IMR-90 (cell line): ENCODE measurements around the gene YTHDF2. TPM values are rescaled to one million over a fixed set of nuclear protein-coding genes. Genes with fewer than 3 reads are reported as not detected.

Experiments used
- ATAC-seq: fragments of 200-7000 bp; cut with Tn5 transposase; 2 replicates; pipeline ENCODE4 v1.9.1; 2020; ENCODE audit warnings: low read depth, mild to moderate bottlenecking, moderate library complexity
- BruUV-seq: library from RNA; stranded (reverse); fragments of 400-500 nt; replicated peaks from 2 replicates; lab custom pipeline; 2021; lab: Mats Ljungman, UMichigan
- CTCF ChIA-PET: fragments of 300-600 bp; formaldehyde crosslinking; extraction: SDS; loops from one replicate; lab custom pipeline; 2021; ENCODE audit warnings: antibody characterized with exemption; lab: Yijun Ruan, JAX
- POLR2A ChIA-PET: fragments of 300-600 bp; sonication (Branson Sonifier 250); formaldehyde crosslinking; loops from one replicate; lab custom pipeline; 2022; ENCODE audit warnings: antibody characterized with exemption; ENCODE audit not compliant: unreplicated experiment; lab: Charles Lee
- DNase-seq: peaks from one replicate; pipeline ENCODE4 v3.0.0; 2013
- H2AFZ ChIP-seq: replicated peaks from 2 replicates; pipeline ENCODE3; 2013; ENCODE audit warnings: low read length, mild to moderate bottlenecking; ENCODE audit not compliant: poor library complexity
- H2AK5ac ChIP-seq: 2 replicates; pipeline ENCODE4 v1.6.1; 2013; ENCODE audit warnings: low read depth, low read length, inconsistent platforms
- H2AK9ac ChIP-seq: replicated peaks from 2 replicates; pipeline ENCODE3; 2013; ENCODE audit warnings: mild to moderate bottlenecking, low read depth, low read length, moderate library complexity; ENCODE audit not compliant: poor library complexity
- H2BK120ac ChIP-seq: 2 replicates; pipeline ENCODE4 v1.6.1; 2013; ENCODE audit warnings: low read depth, low read length, inconsistent platforms
- H2BK15ac ChIP-seq: 3 replicates; pipeline ENCODE4 v1.6.1; 2013; ENCODE audit warnings: low read depth, low read length, inconsistent platforms
- H2BK20ac ChIP-seq: 2 replicates; pipeline ENCODE4 v1.6.1; 2013; ENCODE audit warnings: low read depth, mild to moderate bottlenecking, inconsistent platforms, low read length, moderate library complexity
- H2BK5ac ChIP-seq: 2 replicates; pipeline ENCODE4 v1.6.1; 2013; ENCODE audit warnings: mild to moderate bottlenecking, low read depth, low read length, inconsistent platforms; ENCODE audit not compliant: poor library complexity, severe bottlenecking
- H3K14ac ChIP-seq: replicated peaks from 2 replicates; pipeline ENCODE4 v1.6.1; 2013; ENCODE audit warnings: low read depth, low read length, inconsistent platforms
- H3K18ac ChIP-seq: 2 replicates; pipeline ENCODE4 v1.6.1; 2013; ENCODE audit warnings: low read depth, low read length, control low read depth
- H3K23ac ChIP-seq: 2 replicates; pipeline ENCODE4 v1.6.1; 2013; ENCODE audit warnings: low read depth, low read length, inconsistent platforms
- H3K27ac ChIP-seq: 2 replicates; pipeline ENCODE4 v1.5.1; 2013; ENCODE audit warnings: mild to moderate bottlenecking, control low read depth, low read length; ENCODE audit not compliant: insufficient read depth
- H3K27me3 ChIP-seq: 2 replicates; pipeline ENCODE4 v1.6.1; 2013; ENCODE audit warnings: low read length; ENCODE audit not compliant: control insufficient read depth, insufficient read depth
- H3K36me3 ChIP-seq: 2 replicates; pipeline ENCODE4 v1.6.1; 2013; ENCODE audit warnings: low read length, mixed read lengths; ENCODE audit not compliant: control insufficient read depth, insufficient read depth
- H3K4ac ChIP-seq: 2 replicates; pipeline ENCODE4 v1.6.1; 2013; ENCODE audit warnings: low read depth, low read length, inconsistent platforms
- H3K4me1 ChIP-seq: 2 replicates; pipeline ENCODE4 v1.6.1; 2013; ENCODE audit warnings: low read length, mixed read lengths; ENCODE audit not compliant: control insufficient read depth, insufficient read depth
- H3K4me2 ChIP-seq: 2 replicates; pipeline ENCODE4 v1.6.1; 2013; ENCODE audit warnings: low read depth, mild to moderate bottlenecking, control low read depth, low read length, moderate library complexity
- H3K4me3 ChIP-seq: 2 replicates; pipeline ENCODE4 v1.5.1; 2013; ENCODE audit warnings: low read depth, mild to moderate bottlenecking, control low read depth, low read length, moderate library complexity; ENCODE audit not compliant: insufficient read depth
- H3K56ac ChIP-seq: 2 replicates; pipeline ENCODE4 v1.6.1; 2013; ENCODE audit warnings: low read length, inconsistent platforms; ENCODE audit not compliant: insufficient read depth; ENCODE audit errors: extremely low read depth
- H3K79me1 ChIP-seq, 2 experiments: 2 replicates each; pipeline ENCODE4 v1.6.1; 2013; ENCODE audit warnings: low read length in 2 of 2, inconsistent platforms in 1 of 2, low read depth in 1 of 2
- H3K9ac ChIP-seq: 2 replicates; pipeline ENCODE4 v1.6.1; 2013; ENCODE audit warnings: low read depth, low read length, control low read depth
- H3K9me1 ChIP-seq: 2 replicates; pipeline ENCODE4 v1.6.1; 2013; ENCODE audit warnings: low read length, inconsistent platforms; ENCODE audit not compliant: insufficient read depth
- H3K9me3 ChIP-seq: 2 replicates; pipeline ENCODE4 v1.6.1; 2013; ENCODE audit warnings: low read length; ENCODE audit not compliant: control insufficient read depth, insufficient read depth
- H4K20me1 ChIP-seq: 2 replicates; pipeline ENCODE4 v1.6.1; 2013; ENCODE audit warnings: low read length, inconsistent platforms; ENCODE audit not compliant: insufficient read depth
- H4K5ac ChIP-seq: 2 replicates; pipeline ENCODE4 v1.6.1; 2013; ENCODE audit warnings: mild to moderate bottlenecking, low read depth, low read length, control low read depth
- H4K8ac ChIP-seq, 2 experiments: 2 replicates each; pipeline ENCODE4 v1.6.1; 2013; ENCODE audit warnings: low read depth in 2 of 2, low read length in 2 of 2, control low read depth in 1 of 2, inconsistent platforms in 1 of 2
- H4K91ac ChIP-seq: 2 replicates; pipeline ENCODE4 v1.6.1; 2013; ENCODE audit warnings: low read depth, low read length, inconsistent platforms; ENCODE audit not compliant: insufficient read depth
- BHLHE40 ChIP-seq: fragments of 150-350 bp; IDR thresholded peaks from 2 replicates; pipeline ENCODE4 v1.6.1; 2016; ENCODE audit warnings: mild to moderate bottlenecking, low read depth, low read length
- CEBPB ChIP-seq: IDR thresholded peaks from 2 replicates; pipeline ENCODE4 v1.6.1; 2012; ENCODE audit warnings: low read depth, low read length, improper control_type of control experiment
- MAFK ChIP-seq: IDR thresholded peaks from 2 replicates; pipeline ENCODE4 v1.6.1; 2012; ENCODE audit warnings: low read depth, low read length, improper control_type of control experiment
- MAZ ChIP-seq: IDR thresholded peaks from 2 replicates; pipeline ENCODE4 v1.6.1; 2012; ENCODE audit warnings: low read depth, mild to moderate bottlenecking, low read length, improper control_type of control experiment, moderate library complexity, borderline replicate concordance
- NFE2L2 ChIP-seq: fragments of 150-350 bp; IDR thresholded peaks from 2 replicates; pipeline ENCODE4 v1.6.1; 2016; ENCODE audit warnings: low read depth, mild to moderate bottlenecking, low read length
- RAD21 ChIP-seq: IDR thresholded peaks from 2 replicates; pipeline ENCODE4 v1.6.1; 2012; ENCODE audit warnings: low read length, improper control_type of control experiment
- RCOR1 ChIP-seq: IDR thresholded peaks from 2 replicates; pipeline ENCODE4 v1.6.1; 2012; ENCODE audit warnings: mild to moderate bottlenecking, low read length, improper control_type of control experiment; ENCODE audit not compliant: insufficient replicate concordance
- SMC3 ChIP-seq: fragments of 150-350 bp; IDR thresholded peaks from 2 replicates; pipeline ENCODE4 v1.6.1; 2016; ENCODE audit warnings: low read depth, mild to moderate bottlenecking, antibody characterized with exemption, low read length, moderate library complexity
- USF2 ChIP-seq: fragments of 150-350 bp; IDR thresholded peaks from 2 replicates; pipeline ENCODE4 v1.6.1; 2017; ENCODE audit warnings: mild to moderate bottlenecking, antibody characterized with exemption, low read length, low read depth
- WGBS, 2 experiments: methylation state at CpG; one replicate each; pipeline versions ENCODE4 v1.1.5 to v1.1.7; 2013; ENCODE audit warnings: missing lambda C conversion rate in 2 of 2; ENCODE audit not compliant: insufficient read length in 1 of 2; ENCODE audit errors: extremely low coverage in 2 of 2; 5-methylcytosine and 5-hydroxymethylcytosine counted together
- dilution Hi-C: fragments of 300-500 bp; cut with HindIII; formaldehyde crosslinking; loops from one replicate; pipeline ENCODE4 v1.14.3; 2018; ENCODE audit warnings: low sequenced_read_pairs; ENCODE audit not compliant: unreplicated experiment
- in situ Hi-C: fragments of 300-500 bp; cut with MboI; formaldehyde crosslinking; loops from 3 replicates; pipeline ENCODE4 v1.14.3; 2019; ENCODE audit warnings: low sequenced_read_pairs, inconsistent platforms, mixed read lengths
- intact Hi-C: fragments of 100-400 bp; cut with micrococcal nuclease; formaldehyde crosslinking; loops from 2 replicates; pipeline ENCODE4 v1.10.0; 2022
- polyA plus RNA-seq, 3 experiments: library from polyadenylated mRNA; depleted of rRNA; stranded (reverse); fragments of >200 nt; gene quantifications; 2 replicates each; pipeline ENCODE4 v1.2.3, GENCODE V29; 2012; ENCODE audit warnings: low replicate concordance in 1 of 3
- total RNA-seq: library from RNA; depleted of rRNA; stranded (reverse); fragments of >200 nt; gene quantifications from 2 replicates; pipeline ENCODE4 v1.2.3, GENCODE V29; 2012
- TF ChIP-seq, protein P1 (sequence below): fragments of 150-350 bp; IDR thresholded peaks from 2 replicates; pipeline ENCODE4 v1.6.1; 2016; ENCODE audit warnings: low read depth, mild to moderate bottlenecking, low read length, moderate library complexity, borderline replicate concordance

YTHDF2 gene
- total and polyA plus RNA-seq, 2 of the 4 experiments (the other 2 are of a cell fraction) = 50.0 to 94.3 TPM

DNA sequence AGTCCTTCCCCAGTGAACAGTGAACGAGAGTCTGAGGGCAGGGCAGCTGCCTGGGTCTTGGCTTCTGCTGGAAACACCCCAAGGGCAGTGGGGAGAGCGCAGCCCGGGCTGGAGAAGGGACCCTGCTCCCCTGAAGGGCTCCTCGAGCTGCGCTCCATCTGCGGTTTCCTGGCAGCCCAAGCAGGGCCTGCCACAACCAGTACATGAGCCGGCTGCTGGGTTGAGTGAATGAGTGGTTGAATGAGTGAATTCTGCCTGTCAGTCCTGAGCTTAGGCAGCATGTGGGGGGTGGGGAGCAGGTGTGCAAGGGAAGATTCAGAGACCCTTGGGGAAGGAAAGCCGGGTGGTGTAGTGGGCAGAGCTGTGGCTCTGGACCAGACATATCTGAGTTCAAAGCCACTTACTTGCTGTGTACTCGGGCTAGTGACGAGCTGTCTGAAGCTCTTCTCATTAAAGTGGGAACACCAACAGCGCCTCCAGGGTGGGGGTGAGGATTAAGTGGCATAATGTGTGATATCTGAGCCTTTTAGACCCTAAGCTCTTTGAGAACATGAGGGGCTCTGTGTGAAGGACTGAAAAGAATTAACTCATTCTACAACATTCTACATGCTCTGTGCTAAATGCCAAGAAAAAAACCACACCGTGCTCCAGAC is 78.9 kb downstream of the YTHDF2 start:
- 28% methylated on average over 4 of the region's 12 CpGs; no CpG with 5 or more reads in 1 of the 2 experiments for WGBS, 2 experiments
- Histone ChIP-seq H4K8ac (no peak overlapping the region), H4K20me1 (no peaks in the 10 kb centered on the region), H3K4ac (no peak overlapping the region), H2BK5ac (no peak overlapping the region), H2AK5ac (no peak overlapping the region), H3K79me1 (no peaks in the 10 kb centered on the region), H2AFZ (no peak overlapping the region), H2BK120ac (no peak overlapping the region), H3K9ac (no peak overlapping the region), H4K91ac (no peak overlapping the region), H2AK9ac (no peak overlapping the region), H3K23ac (no peak overlapping the region), H4K5ac (no peak overlapping the region), H3K9me3 (no peaks in the 10 kb centered on the region; the same call in 1 of the 2 replicates), H3K56ac (no peak overlapping the region), H3K4me2 (no peak overlapping the region), H3K14ac (no peak overlapping the region), H2BK20ac (no peak overlapping the region), H3K27ac (no peak overlapping the region), H3K27me3 (peaks cover 86% of the 10 kb centered on the region), H3K4me3 (no peak overlapping the region), H3K36me3 (no peaks in the 10 kb centered on the region), H3K9me1 (no peaks in the 10 kb centered on the region), H3K18ac (no peak overlapping the region), H2BK15ac (no peak overlapping the region), H3K4me1 (no peaks in the 10 kb centered on the region)
- BruUV-seq = no TSS peak
- dilution Hi-C loops = no loop called here
- intact Hi-C loops = no loop called here
- in situ Hi-C loops = no loop called here
- POLR2A ChIA-PET = no interaction called here
- TF ChIP-seq BHLHE40 (no peak), MAZ (no peak), NFE2L2 (no peak), RAD21 (no peak), MAFK (no peak), USF2 (no peak), CEBPB (no peak), SMC3 (no peak), RCOR1 (no peak)
- TF ChIP-seq, protein P1, sequence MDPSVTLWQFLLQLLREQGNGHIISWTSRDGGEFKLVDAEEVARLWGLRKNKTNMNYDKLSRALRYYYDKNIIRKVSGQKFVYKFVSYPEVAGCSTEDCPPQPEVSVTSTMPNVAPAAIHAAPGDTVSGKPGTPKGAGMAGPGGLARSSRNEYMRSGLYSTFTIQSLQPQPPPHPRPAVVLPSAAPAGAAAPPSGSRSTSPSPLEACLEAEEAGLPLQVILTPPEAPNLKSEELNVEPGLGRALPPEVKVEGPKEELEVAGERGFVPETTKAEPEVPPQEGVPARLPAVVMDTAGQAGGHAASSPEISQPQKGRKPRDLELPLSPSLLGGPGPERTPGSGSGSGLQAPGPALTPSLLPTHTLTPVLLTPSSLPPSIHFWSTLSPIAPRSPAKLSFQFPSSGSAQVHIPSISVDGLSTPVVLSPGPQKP = no peak
- ATAC-seq (peak; percentile 29; the same call in 1 of the 2 replicates), DNase-seq (no peak)
- CTCF ChIA-PET = no interaction called here
